ENCODE results near the gene ALOXE3.

ALOXE3 gene

DNA sequence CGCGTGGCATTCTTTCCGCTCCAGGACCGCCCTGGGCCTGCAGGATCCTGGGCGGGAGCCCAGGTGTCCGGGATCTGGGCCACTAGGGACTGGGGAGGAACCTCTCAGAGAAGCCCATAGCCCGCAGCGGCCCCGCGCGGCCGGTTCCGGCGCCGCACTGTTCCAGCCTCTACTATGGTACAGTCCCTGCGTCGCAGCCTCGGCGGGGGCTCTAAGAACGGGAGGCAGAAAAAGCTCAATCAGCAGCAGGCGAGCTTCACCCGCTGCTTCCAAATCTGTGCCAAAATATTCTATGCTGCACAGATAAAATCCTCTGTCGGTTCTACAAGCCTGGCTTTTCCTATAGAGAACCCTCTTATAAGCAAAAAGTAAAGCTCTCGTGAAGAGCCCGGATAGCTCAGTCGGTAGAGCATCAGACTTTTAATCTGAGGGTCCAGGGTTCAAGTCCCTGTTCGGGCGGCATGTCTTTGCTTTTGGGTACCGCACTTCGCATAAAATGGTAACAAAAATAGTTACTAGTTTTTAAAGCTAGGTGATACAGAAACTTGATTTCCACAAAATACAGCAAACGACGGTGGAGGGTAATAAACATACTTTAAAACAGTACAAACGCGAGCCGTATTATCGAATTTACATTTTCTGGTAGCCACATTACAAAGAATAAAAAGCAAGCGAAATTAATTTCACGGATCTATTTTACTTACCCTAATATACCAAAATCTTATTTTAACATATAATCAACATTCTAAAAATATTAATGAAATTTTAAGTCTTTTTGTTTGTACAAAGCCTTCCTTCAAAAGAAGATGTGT, 661 bp upstream of the ALOXE3 start:
- Histone ChIP-seq H3K27ac (ENCODE audit: low read length) (peak overlapping the region; percentile 63; the same call in 1 of the 2 replicates), H3K9ac (ENCODE audit: low read length) (peak overlapping the region; percentile 51; the same call in 1 of the 2 replicates), H3K9me3 (replicated peaks; ENCODE audit: insufficient read depth, low read length) (no peaks in the 10 kb centered on the region), H3K79me2 (ENCODE audit: low read length) (no peaks in the 10 kb centered on the region), H3K4me2 (ENCODE audit: low read depth, low read length) (peak overlapping the region; percentile 99), H3K27me3 (replicated peaks; ENCODE audit: insufficient read depth, low read length) (peaks cover 50% of the 10 kb centered on the region), H3F3A (ENCODE audit: insufficient read depth, low read length) (peaks cover 37% of the 10 kb centered on the region), H2AFZ (ENCODE audit: low read length) (peak overlapping the region; percentile 85), H3K4me3 (ENCODE audit: low read length) (peak overlapping the region; percentile 85), H3K9me2 (replicated peaks; ENCODE audit: insufficient read depth, low read length) (no peaks in the 10 kb centered on the region), H4K20me1 (ENCODE audit: insufficient read depth, low read length) (no peaks in the 10 kb centered on the region; the same call in 1 of the 2 replicates), H3K36me3 (replicated peaks; ENCODE audit: insufficient read depth, low read length) (no peaks in the 10 kb centered on the region), H3K4me1 (ENCODE audit: low read length) (0 out of 2 replicates have a peak, but pooled peaks cover 5% of the 10 kb centered on the region)
- TF ChIP-seq EZH2 (optimal IDR thresholded peaks at IDR 0.05; ENCODE audit: low read depth, low read length) (no peak), EZH2phosphoT487 (IDR thresholded peaks at IDR 0.05; ENCODE audit: low read length) (no peak), CTCF (IDR thresholded peaks at IDR 0.05; ENCODE audit: low read length) (peak; percentile 88)
- peak; percentile 85 for DNase-seq

GRCh38 chr17:8117367-8117979, 841 bp downstream of the ALOXE3 start:
- H3K9ac ChIP-seq (ENCODE audit: low read length), result no peak overlapping the region
- no peaks in the 10 kb centered on the region for H3K36me3 ChIP-seq (replicated peaks; ENCODE audit: insufficient read depth, low read length)
- peak overlapping the region; percentile 85 for H3K4me3 ChIP-seq (ENCODE audit: low read length)
- peaks cover 56% of the 10 kb centered on the region for H3K27me3 ChIP-seq (replicated peaks; ENCODE audit: insufficient read depth, low read length)
- H3F3A ChIP-seq (ENCODE audit: insufficient read depth, low read length), result peaks cover 28% of the 10 kb centered on the region
- TF ChIP-seq EZH2 (optimal IDR thresholded peaks at IDR 0.05; ENCODE audit: low read depth, low read length) (no peak), CTCF (IDR thresholded peaks at IDR 0.05; ENCODE audit: low read length) (no peak), EZH2phosphoT487 (IDR thresholded peaks at IDR 0.05; ENCODE audit: low read length) (no peak)
- H3K4me2 ChIP-seq (ENCODE audit: low read depth, low read length), result peak overlapping the region; percentile 99
- H3K9me2 ChIP-seq (replicated peaks; ENCODE audit: insufficient read depth, low read length), result no peaks in the 10 kb centered on the region
- H4K20me1 ChIP-seq (ENCODE audit: insufficient read depth, low read length), result no peaks in the 10 kb centered on the region; the same call in 1 of the 2 replicates
- DNase-seq, result no peak
- peak overlapping the region; percentile 85; the same call in 1 of the 2 replicates for H2AFZ ChIP-seq (ENCODE audit: low read length)
- H3K4me1 ChIP-seq (ENCODE audit: low read length), result no peaks in the 10 kb centered on the region
- no peak overlapping the region for H3K27ac ChIP-seq (ENCODE audit: low read length)
- H3K9me3 ChIP-seq (replicated peaks; ENCODE audit: insufficient read depth, low read length), result no peaks in the 10 kb centered on the region
- H3K79me2 ChIP-seq (ENCODE audit: low read length), result no peaks in the 10 kb centered on the region

- H3K9me2 ChIP-seq (replicated peaks; ENCODE audit: insufficient read depth, low read length), result no peaks in the 10 kb centered on the region
- H3K79me2 ChIP-seq (ENCODE audit: low read length), result no peaks in the 10 kb centered on the region
- no peak overlapping the region for H2AFZ ChIP-seq (ENCODE audit: low read length)
- no peak overlapping the region for H3K9ac ChIP-seq (ENCODE audit: low read length)
- no peak overlapping the region for H3K4me2 ChIP-seq (ENCODE audit: low read depth, low read length)
- H3K9me3 ChIP-seq (replicated peaks; ENCODE audit: insufficient read depth, low read length), result no peaks in the 10 kb centered on the region
- H3K27me3 ChIP-seq (replicated peaks; ENCODE audit: insufficient read depth, low read length), result peaks cover 63% of the 10 kb centered on the region
- H3K36me3 ChIP-seq (replicated peaks; ENCODE audit: insufficient read depth, low read length), result no peaks in the 10 kb centered on the region
- peaks cover 28% of the 10 kb centered on the region for H3F3A ChIP-seq (ENCODE audit: insufficient read depth, low read length)
- H3K27ac ChIP-seq (ENCODE audit: low read length), result no peak overlapping the region
- no peak overlapping the region for H3K4me3 ChIP-seq (ENCODE audit: low read length)
- H4K20me1 ChIP-seq (ENCODE audit: insufficient read depth, low read length), result no peaks in the 10 kb centered on the region; the same call in 1 of the 2 replicates
- DNase-seq, result no peak
- no peak for TF ChIP-seq EZH2 (optimal IDR thresholded peaks at IDR 0.05; ENCODE audit: low read depth, low read length)
- TF ChIP-seq CTCF (IDR thresholded peaks at IDR 0.05; ENCODE audit: low read length), result no peak
- no peak for TF ChIP-seq EZH2phosphoT487 (IDR thresholded peaks at IDR 0.05; ENCODE audit: low read length)
- H3K4me1 ChIP-seq (ENCODE audit: low read length), result no peaks in the 10 kb centered on the region
Measured at GRCh38 chr17:8116776-8117175, 1.5 kb downstream of the ALOXE3 start.
